Calu3 (cell line): ENCODE results near the gene TEX2. TPM values are rescaled to one million over a fixed set of nuclear protein-coding genes. Genes with fewer than 3 reads are reported as not detected.
A peak's percentile ranks its signal among the peaks of the same experiment; 100 is the strongest.
"Not testable (repeated sequence)": the region's sequence is repeated elsewhere in the genome, so short reads cannot be mapped to it uniquely, and the experiment has no call there.

Experiments
- BruUV-seq: library from RNA; stranded (reverse); fragments of 400-500 nt; replicated peaks from 2 replicates; lab custom pipeline; 2021; lab: Mats Ljungman, UMichigan
- CTCF ChIA-PET: fragments of 300-600 bp; sonication (Branson Sonifier 250); formaldehyde crosslinking; loops from one replicate; lab custom pipeline; 2022; ENCODE audit warnings: antibody characterized with exemption; lab: Charles Lee
- DNase-seq: peaks from one replicate; pipeline ENCODE4 v3.0.0; 2022
- H3K27ac Mint-ChIP-seq: one replicate; pipeline ENCODE4 v1.8.0; 2022; ENCODE audit warnings: mixed read lengths; ENCODE audit not compliant: unreplicated experiment
- H3K27me3 Mint-ChIP-seq: one replicate; pipeline ENCODE4 v1.8.0; 2022; ENCODE audit warnings: mixed read lengths; ENCODE audit not compliant: unreplicated experiment
- H3K36me3 Mint-ChIP-seq: one replicate; pipeline ENCODE4 v1.8.0; 2022; ENCODE audit warnings: mild to moderate bottlenecking, moderate library complexity, mixed read lengths; ENCODE audit not compliant: insufficient read depth, unreplicated experiment
- H3K4me1 Mint-ChIP-seq: one replicate; pipeline ENCODE4 v1.8.0; 2022; ENCODE audit warnings: mild to moderate bottlenecking, low read depth, mixed read lengths; ENCODE audit not compliant: unreplicated experiment
- H3K4me3 Mint-ChIP-seq: one replicate; pipeline ENCODE4 v1.8.0; 2022; ENCODE audit warnings: mild to moderate bottlenecking, low read depth, moderate library complexity, mixed read lengths; ENCODE audit not compliant: unreplicated experiment
- H3K9me3 Mint-ChIP-seq: one replicate; pipeline ENCODE4 v1.8.0; 2022; ENCODE audit warnings: low read depth, mixed read lengths; ENCODE audit not compliant: unreplicated experiment
- intact Hi-C: fragments of 100-400 bp; cut with micrococcal nuclease; formaldehyde crosslinking; loops from one replicate; pipeline ENCODE4 v1.10.0; 2022; ENCODE audit not compliant: unreplicated experiment
- total RNA-seq: library from RNA; stranded (reverse); gene quantifications from 2 replicates; pipeline ENCODE4 v1.2.3, GENCODE V29; 2022
- TF ChIP-seq, protein P1 (sequence below): fragments of 200-600 bp; IDR thresholded peaks from one replicate; pipeline ENCODE4 v1.8.0; 2022; ENCODE audit warnings: antibody characterized with exemption; ENCODE audit not compliant: unreplicated experiment

The TEX2 gene
- total RNA-seq, 1 experiment from 2014 or later: 12.3 TPM

DNA sequence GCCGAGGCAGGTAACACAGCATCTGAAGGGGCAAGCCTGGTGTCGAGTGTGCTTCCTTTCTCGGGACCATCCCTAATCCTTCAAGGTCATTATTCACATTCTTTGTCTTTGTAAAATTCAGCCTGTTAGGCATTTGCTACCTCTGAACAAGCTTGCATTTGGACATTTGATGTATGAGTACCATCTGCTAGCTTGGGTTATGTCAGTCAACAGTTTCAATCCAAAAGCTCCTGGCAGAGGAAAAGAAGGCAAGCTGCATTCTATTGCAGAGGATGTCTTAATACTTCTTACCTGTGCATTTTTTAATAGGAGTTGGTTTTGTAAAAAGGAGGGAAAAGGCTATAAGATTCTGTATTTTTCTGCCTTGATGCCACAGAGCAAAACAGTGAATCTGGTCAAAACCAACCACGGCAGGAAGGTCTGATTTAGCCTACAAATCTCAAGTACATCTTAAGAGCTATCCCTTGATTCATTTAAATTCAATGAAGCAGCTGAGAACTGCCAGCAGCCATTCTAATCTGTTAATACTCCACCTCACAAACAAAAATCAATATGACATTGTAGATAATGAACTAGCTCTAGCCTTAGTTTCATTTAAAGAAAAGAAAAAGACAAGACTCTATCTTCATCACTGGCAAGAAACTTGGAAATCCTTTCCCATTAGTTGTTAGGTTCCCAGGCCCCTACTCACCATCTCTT lies 39.0 kb downstream of the TEX2 start:
- peak overlapping the region; percentile 34 for H3K4me3 Mint-ChIP-seq
- H3K27ac Mint-ChIP-seq: no peak overlapping the region
- intact Hi-C loops: no loop called here
- CTCF ChIA-PET: interaction anchor here (1.1 to 1.2 kb wide), 2 partner anchors 13 to 16 kb away, joined by 3 to 4 read pairs; no protein-coding TSS in a partner anchor
- TF ChIP-seq, protein P1, sequence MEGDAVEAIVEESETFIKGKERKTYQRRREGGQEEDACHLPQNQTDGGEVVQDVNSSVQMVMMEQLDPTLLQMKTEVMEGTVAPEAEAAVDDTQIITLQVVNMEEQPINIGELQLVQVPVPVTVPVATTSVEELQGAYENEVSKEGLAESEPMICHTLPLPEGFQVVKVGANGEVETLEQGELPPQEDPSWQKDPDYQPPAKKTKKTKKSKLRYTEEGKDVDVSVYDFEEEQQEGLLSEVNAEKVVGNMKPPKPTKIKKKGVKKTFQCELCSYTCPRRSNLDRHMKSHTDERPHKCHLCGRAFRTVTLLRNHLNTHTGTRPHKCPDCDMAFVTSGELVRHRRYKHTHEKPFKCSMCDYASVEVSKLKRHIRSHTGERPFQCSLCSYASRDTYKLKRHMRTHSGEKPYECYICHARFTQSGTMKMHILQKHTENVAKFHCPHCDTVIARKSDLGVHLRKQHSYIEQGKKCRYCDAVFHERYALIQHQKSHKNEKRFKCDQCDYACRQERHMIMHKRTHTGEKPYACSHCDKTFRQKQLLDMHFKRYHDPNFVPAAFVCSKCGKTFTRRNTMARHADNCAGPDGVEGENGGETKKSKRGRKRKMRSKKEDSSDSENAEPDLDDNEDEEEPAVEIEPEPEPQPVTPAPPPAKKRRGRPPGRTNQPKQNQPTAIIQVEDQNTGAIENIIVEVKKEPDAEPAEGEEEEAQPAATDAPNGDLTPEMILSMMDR: no peak
- no TSS peak for BruUV-seq
- H3K36me3 Mint-ChIP-seq: no peaks in the 10 kb centered on the region
- H3K27me3 Mint-ChIP-seq: no peaks in the 10 kb centered on the region
- H3K4me1 Mint-ChIP-seq: peaks cover 12% of the 10 kb centered on the region
- no peak for DNase-seq
- H3K9me3 Mint-ChIP-seq: no peaks in the 10 kb centered on the region

DNA sequence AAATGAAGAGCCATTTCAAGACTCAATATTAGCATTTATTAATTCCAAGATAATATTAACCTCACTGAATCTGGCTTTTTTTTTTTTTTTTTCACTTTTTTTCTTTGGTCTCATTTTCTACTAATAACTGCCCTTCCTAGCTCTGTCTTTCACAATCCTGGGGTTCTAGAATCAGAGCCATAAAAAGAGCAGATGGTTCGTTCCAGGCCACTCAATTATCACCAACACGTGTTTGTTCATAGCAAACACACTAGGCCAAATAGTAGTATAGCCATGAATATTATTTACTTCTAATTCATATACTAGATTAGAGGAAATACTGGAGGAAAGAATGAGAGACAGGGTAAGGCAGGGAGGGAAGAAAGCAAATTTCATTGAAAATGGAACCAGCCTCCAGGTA lies 39.8 kb downstream of the TEX2 start:
- peaks cover 12% of the 10 kb centered on the region for H3K4me1 Mint-ChIP-seq
- no peaks in the 10 kb centered on the region for H3K36me3 Mint-ChIP-seq
- TF ChIP-seq, protein P1: no peak
- no TSS peak for BruUV-seq
- H3K27me3 Mint-ChIP-seq: no peaks in the 10 kb centered on the region
- H3K9me3 Mint-ChIP-seq: no peaks in the 10 kb centered on the region
- no peak overlapping the region for H3K4me3 Mint-ChIP-seq
- intact Hi-C loops: no loop called here
- H3K27ac Mint-ChIP-seq: no peak overlapping the region
- no peak for DNase-seq
- CTCF ChIA-PET: interaction anchor here (1.2 kb wide), 1 partner anchor 14 kb away, joined by 4 read pairs; no protein-coding TSS in a partner anchor

DNA sequence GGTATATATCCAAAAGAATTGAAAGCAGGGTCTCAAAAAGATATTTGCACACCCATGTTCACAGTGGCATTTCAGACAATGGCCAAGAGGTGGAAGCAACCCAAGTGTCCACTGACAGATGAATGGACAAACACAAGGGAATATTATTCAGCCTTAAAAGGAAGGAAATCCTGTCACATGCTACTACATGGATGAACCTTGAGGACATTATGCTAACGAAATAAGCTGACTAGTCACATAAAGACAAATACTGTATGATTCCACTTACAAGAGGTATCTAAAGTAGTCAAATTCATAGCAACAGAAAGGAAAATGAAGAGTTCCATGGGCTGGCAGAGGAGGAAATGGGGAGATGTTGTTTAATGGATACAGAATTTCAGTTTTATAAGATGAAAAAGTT lies 41.4 kb downstream of the TEX2 start:
- no peaks in the 10 kb centered on the region for H3K27me3 Mint-ChIP-seq
- H3K27ac Mint-ChIP-seq: no peak overlapping the region
- H3K4me3 Mint-ChIP-seq: no peak overlapping the region
- H3K9me3 Mint-ChIP-seq: no peaks in the 10 kb centered on the region
- TF ChIP-seq, protein P1: no peak
- intact Hi-C loops: no loop called here
- peaks cover 13% of the 10 kb centered on the region for H3K4me1 Mint-ChIP-seq
- DNase-seq: no peak
- CTCF ChIA-PET: no interaction called here
- no peaks in the 10 kb centered on the region for H3K36me3 Mint-ChIP-seq
- no TSS peak for BruUV-seq

DNA sequence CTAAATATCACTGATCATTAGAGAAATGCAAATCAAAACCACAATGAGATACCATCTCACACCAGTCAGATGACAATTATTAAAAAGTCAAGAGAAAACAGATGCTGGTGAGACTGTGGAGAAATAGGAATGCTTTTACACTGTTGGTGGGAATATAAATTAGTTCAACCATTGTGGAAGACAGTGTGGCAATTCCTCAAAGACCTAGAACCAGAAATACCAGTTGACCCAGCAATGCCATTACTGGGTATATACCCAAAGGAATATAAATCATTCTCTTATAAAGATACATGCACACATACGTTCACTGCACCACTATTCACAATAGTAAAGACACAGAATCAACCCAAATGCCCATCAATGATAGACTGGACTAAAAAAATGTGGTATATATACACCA lies 42.5 kb downstream of the TEX2 start:
- intact Hi-C loops, H3K36me3 Mint-ChIP-seq, H3K27ac Mint-ChIP-seq, H3K4me3 Mint-ChIP-seq, BruUV-seq, H3K9me3 Mint-ChIP-seq, H3K27me3 Mint-ChIP-seq, CTCF ChIA-PET, DNase-seq: not testable (repeated sequence)
- peaks cover 21% of the 10 kb centered on the region for H3K4me1 Mint-ChIP-seq

DNA sequence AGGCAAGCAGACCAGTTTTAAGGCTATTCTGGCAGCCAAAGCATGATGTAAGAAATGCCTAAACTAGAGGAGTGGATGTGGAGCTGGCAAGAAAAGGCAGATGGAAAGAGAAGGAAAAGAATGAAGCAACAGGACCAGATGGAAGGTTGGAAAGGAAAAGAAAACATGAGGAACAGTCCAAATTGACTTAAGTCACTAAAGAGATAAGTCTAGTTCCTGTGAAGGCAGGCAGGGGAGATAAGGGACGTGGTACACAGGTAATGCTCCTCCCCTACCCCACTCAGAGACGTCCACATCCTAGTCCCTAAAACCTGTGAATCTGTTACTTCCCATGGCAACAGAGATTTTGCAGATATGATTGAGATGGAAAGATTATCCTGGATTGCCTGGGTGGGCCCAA lies 43.5 kb downstream of the TEX2 start:
- no TSS peak for BruUV-seq
- Mint-ChIP-seq H3K4me3 (no peak overlapping the region), H3K27ac (no peak overlapping the region), H3K4me1 (peaks cover 15% of the 10 kb centered on the region), H3K36me3 (no peaks in the 10 kb centered on the region), H3K9me3 (no peaks in the 10 kb centered on the region), H3K27me3 (no peaks in the 10 kb centered on the region)
- DNase-seq: no peak
- CTCF ChIA-PET: no interaction called here
- TF ChIP-seq, protein P1: no peak
- intact Hi-C loops: no loop called here
